Dedifferentiated amniotic fluid mesenchymal stem cell (primary cell): ENCODE data around the gene AUP1.

Experiments used
- DNase-seq: peaks from one replicate; pipeline ENCODE4 v3.0.0-alpha.2; 2016; ENCODE audit errors: extremely low spot score

AUP1 gene

GRCh38 chr2:74556831-74557370 lies 27.4 kb upstream of the AUP1 start:
- DNase-seq = no peak

DNA sequence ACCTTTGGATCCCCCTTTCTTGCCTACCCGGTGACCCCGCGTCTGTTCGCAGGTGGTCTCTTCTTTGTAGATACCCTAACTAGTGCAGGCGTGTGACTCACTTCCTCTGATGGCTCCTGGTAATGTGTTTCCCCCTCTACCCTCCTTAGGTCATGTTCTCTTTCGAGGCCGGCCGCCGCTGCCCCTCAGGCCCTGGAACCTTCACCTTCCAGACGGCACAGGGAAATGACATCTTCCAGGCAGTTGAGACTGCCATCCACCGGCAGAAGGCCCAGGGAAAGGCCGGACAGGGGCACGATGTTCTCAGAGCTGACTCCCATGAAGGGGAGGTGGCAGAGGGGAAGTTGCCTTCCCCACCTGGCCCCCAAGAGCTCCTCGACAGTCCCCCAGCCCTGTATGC lies 26.7 kb upstream of the AUP1 start:
- no peak for DNase-seq

DNA sequence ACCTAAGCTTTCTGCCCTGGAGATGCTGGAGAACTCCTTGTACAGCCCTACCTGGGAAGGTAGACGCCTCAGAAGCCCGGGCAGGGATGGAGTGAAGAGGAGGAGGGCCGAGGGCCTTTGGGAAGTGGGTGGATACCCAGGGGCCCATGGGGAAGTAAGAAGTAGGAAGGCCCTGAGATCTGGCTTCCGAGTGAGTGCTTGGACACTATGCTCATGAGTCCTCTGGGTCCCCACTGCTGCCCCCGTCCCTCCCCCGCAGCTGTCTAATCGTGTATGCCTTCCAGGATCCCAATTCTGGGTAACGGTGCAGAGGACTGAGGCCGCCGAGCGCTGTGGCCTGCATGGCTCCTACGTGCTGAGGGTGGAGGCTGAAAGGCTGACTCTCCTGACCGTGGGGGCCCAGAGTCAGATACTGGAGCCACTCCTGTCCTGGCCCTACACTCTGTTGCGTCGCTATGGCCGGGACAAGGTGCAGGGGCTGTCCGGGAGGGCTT lies 26.2 kb upstream of the AUP1 start:
- DNase-seq = no peak

DNA sequence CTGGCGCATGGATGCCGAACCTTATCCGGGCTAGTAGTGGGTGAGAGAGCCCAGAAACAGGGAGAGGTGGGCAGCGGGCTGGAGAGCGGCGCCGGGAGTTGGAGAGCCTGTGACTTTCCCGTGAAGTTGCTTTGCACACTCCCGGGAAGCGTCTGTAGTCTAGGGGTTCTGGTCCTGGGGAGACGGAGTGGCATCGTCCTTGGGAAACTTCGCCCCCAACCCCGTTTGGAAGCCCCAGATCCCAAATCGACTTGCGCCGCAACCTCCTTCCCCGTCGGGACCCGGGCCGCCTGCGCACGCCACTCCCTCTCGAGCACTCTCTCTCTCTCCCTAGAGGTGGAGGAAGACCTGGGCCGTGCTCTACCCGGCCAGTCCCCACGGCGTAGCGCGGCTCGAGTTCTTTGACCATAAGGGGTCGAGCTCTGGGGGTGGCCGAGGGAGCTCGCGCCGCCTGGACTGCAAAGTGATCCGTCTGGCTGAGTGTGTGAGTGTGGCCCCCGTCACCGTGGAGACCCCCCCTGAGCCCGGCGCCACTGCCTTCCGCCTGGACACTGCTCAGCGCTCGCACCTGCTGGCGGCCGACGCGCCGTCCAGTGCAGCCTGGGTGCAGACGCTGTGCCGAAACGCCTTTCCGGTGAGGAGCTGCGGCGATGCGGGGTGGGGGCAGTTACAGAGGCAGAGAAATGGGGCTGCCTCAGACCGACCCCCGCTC lies 25.5 kb upstream of the AUP1 start:
- no peak for DNase-seq

DNA sequence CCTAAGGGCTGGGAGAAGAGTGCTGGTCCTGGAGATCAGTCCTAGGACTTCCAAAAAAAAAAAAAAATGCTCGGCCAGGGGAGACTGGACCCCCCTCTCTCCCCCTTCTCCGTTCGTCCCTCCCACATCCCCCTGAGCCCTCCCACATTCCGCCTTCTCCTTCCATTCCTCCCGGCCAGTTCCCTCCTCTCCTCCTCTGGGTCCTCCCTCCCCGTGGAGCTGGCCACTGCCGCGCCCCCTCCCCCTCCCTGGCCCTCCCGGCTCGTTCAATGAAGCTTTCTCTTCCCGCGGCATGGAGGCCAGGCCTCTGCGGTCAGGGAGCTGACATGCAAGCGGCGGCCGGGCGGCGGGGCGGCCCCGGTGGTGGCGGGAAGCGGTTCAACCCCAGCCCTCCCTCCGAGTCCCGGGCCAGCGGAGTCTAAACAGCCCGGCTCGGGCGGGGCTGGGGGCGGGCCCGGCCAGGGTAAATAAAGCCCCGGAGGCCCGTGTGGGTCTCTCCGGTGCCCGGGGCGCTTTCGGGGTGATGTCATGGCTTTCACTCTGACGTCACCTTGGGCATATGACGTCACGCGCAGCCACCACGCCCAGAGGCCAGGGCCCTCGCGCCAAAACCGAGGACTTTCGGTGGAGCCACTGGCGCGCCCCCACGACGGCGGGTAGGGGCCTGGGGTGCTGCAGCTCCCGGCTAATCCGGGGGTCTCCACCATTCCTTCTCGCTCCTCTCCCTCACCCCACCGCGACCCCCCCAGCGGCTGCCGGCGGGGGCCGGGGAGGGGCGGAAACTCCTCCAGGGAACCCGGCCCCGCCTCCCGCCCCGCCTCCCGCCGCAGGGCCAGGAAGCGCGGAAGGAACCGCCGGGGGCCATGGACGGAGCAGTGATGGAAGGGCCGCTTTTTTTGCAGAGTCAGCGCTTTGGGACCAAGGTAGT lies 24.6 kb upstream of the AUP1 start, which contains the start of the genes DOK1 and LOXL3:
TSS of gene DOK1 (plus strand) at position 829 of the 928 bp plus-strand sequence. CDS start at position 864, 35 bp downstream.
TSS of gene LOXL3 (minus strand) at position 51 of the 928 bp plus-strand sequence. CDS start 1,308 bp downstream, outside the sequence.
- DNase-seq = peak; percentile 76

DNA sequence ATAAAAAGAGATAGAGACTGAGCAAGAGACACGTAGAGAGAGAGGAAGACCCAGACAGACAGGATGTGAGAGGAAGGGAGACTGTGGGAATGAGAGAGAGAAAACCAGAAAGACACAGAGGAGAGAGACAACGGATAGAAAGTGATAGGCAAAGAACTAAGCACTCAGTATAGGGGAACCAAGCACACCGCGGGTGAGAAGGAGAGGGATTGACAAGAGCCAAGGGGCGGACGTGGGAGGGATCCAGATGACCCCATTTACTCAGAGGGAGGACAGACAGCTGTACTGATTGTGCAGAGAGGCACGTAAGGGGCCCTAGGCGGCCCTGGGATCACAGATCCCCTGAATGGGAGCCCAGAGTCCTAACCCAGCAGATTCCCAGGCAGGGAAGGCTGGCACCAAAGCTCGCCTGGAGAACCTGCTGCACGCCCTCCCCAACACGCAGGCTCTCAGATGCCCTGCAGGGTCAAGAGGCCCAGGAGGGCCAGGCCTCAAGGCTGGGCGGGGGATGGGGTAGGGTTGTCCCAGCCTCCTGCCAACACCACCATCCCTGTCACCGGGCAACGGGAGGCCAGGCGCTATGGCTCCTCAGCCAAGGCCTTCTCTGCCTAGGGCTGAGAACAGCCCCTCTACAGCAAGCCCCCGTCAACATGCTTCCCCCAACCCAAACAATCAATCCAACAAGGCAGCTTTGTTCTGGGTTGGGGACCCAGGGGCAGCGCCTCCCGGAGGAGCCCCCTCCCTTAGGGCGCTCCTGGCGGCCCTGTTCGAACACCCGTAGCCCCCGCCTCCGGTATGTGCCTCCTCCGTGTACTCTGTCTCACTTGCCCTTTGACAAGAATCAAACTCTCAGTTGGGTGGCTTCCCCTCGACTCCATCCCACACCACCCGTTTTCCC lies 23.7 kb upstream of the AUP1 start:
- DNase-seq = no peak

DNA sequence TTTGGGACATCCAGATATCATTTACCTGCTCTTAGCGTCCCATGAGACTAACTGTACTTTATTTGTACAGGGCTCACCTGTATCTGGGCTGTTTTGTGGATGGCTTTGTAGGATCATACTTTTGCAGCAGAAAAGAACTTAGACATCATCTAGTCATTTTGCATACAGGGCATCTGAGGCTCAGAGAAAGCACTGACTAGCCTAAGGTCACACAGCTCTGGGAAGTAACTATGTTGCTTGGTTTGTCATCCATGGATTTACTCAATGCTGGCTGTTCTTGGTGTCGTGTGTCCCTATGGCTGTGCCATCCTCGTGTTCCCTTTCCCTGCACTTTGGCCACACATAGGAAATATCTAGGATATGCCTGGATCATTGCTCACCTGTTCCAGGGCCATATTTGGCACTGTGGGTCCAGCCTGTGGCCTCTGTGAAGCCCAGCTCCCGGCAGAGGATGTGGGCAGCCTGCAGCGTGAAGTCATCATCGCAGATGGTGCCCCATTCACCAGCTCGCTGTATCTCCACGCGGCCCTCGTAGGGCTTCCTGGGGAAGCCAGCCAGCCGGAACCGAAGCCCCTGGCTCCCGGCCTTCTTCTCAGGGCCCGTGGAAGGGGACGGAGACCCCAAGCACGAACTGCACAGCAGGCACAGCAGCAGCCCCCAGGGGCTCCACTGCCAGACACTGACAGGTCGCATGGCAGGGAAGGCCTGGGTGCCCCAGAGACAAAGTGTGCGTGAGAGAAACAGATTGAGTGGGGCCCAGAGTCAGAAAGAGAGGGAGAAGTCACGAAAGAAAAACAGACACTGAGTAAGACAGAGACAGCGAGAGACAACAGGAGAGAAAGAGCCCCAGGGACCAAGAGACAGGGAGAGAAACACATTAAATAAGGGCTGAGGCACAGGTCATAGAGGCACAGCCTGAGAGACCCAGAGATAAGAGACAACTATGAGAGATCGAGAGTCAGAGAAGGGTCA lies 22.7 kb upstream of the AUP1 start:
- DNase-seq = no peak

DNA sequence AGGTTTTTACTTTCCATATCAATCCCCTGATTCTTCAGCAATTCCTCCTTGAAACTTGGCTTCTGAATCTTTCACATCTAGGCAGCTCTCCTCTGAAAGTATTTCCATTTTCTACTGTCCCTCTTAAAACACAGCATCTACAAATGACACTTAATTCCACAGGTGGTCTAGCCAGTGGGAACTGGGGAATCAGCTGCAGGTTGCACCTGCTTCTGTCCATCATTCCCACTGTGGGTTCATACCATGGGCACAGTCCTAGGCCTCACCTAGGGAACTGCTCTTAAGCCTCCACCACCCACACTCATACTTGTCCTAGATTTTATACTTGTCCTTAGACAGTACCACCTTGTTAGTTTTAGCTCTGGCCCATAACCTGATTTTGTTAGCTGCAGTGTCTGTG lies 22.0 kb upstream of the AUP1 start:
- DNase-seq = no peak

DNA sequence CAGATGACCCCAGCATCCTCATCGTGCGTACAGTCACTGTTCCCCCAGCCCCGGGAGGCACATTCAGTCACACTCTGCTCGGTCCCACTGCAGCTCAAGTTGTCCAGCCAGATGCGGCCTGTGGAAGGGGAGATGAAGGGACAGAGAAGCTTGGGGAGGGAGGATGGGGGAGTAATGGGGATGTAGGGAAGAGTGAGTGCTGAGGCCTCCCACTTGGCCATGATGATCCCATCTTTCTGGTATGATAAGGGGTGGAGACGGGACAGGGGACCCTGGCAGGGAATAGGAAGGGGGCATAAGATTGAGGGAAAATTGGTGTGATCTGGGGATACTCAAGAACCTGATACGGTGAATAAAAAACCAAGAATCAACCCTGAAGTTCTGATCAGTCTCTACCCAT lies 20.7 kb upstream of the AUP1 start:
- DNase-seq = no peak

GRCh38 chr2:74548900-74549826 lies 19.7 kb upstream of the AUP1 start:
- peak; percentile 39 for DNase-seq

DNA sequence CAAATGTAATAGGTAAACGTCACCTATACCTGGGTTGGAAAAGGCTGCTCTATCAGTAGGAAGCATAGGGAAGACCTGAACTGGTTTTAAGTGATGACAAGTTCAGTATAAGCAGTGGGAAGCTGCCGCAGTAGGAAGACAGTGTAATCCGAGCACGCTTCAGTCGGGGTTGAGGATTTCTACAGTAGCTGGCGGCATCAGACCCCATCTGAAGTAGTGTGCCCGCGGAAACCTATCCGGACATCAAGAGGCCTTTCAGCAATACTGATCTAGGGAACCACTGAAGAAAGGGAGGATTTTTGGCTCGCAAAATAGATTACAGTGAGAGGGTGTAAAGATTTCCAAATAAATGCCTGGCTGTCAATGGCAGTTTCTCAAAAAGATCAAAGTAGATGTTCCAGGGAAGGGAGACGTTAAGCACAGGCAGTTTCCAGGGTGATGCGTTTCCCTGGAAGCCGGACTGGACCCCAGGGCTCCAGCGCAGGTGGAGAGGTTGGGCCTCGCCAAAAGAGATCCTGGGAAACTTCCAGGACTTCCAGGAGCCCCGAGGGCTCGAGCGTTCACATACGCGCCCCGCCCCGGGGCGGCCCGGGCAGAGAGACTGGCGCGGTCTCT lies 18.9 kb upstream of the AUP1 start:
- DNase-seq = no peak

DNA sequence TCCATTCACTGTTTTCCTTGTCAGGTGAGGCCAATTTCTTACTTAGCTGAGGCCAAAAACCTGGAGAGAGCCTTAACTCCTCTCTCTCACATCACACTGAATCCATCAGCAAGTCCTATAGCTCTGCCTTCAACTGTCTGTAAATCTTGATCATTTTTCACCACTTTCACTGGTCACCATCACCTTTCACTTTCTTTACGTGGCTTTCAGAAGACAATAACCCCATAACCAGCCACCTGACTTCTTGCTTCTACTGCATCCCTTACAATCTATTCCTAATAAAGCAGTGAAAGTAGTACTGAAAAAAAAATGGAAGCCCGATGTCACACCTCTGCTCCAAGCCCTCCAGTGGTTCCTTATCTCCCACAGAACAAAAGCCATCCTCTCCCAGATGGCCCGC lies 16.5 kb upstream of the AUP1 start:
- no peak for DNase-seq

DNA sequence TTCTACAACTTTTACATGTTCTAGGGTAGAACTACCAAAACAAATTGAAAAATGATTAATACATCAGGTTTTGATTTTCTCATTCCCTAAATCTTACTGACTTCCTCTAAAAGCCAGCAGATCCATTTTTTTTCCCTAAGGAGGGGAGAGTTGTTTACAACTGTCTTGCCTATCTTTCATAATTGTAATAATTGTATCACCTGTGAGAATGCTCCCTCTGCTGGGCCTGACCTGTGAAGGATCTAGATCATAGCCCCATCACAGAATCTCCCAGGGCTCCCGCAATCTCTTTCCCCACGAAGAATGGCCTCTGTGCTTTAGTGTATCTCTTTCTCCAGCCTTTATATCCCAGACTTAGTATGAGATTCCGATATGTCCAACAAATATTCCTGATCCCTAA lies 15.1 kb upstream of the AUP1 start:
- DNase-seq = no peak

DNA sequence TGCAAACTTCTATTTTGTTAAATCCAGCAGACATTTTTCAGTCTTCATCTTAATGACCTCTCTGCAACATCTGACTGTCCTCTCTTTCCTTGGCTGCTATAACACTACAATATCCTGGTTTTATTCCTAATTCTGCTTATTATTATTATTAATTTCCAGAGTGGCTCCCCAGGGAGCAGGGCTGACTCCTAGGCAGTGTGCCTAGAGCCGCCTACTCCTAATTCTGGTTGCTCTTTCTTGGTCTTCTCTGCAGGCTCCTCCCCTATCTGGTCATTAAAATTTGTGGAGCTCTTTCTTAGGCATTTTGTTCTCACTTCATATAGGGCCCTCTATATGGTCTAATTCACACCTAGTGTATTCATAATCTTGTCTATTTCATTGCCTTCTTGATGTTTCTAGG lies 13.5 kb upstream of the AUP1 start:
- DNase-seq = no peak

GRCh38 chr2:74540291-74540690 lies 10.8 kb upstream of the AUP1 start:
- DNase-seq = no peak

DNA sequence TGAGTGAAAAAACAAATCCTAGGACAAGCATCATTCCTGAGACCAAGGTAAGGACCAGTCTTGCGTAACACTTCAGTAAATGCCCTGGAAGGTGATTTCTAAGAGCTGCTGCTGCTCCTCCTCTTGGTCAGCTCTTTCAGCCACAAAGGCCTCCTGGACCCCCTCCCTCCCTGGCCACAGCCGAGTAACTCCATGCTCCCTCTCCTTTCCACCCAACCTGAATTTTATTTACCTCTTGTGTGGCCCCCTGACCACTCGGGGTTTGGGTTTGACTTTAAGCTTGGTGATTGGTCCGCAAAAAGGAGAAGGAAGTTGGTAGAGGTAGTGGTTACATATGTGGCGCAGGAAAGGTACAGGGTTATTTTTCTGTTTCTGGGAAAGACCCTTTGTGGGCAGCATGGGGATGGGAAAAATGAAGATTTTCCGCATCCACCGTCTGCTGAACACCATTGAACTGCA lies 9.4 kb upstream of the AUP1 start:
- no peak for DNase-seq

GRCh38 chr2:74537140-74537539 lies 7.6 kb upstream of the AUP1 start:
- DNase-seq = no peak

DNA sequence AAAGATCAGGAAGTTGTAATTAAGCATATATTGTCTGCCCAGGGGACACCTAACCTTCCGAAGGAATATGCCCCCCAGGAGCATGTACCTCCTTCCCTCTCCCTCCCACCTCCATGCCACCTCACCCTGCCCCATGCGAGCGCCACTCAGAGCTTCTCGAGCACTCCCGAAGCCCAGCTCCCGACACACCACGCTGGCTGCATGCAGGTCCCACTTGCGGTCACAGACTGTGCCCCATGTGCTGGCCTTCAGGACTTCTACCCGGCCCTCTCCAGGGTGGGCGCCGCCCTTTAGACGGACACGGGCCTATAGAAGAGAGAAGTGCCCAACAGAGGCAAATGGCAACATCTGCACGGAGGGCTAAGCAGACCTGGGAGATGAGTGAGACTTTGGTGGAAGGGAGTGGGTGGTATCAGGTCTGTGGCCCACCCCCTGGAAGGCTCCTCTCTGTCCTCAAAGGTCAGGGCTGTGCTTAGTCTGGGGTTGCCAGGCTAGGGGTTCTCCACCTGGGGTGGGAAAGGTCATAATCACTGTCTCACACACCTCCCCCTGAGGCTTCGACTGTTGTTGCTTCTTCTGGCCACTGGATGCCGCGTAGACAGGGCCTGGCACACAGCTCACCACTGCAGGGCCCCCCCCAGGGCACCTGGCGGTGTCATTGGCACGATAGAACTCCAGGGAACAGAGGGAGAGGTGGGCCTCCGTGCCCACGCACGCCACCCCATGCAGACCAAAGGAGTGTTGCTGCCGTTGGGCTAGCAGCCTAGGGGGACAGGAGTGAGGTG lies 6.9 kb upstream of the AUP1 start:
- no peak for DNase-seq
